Measurements from ENCODE around the gene CASP5.

DNA sequence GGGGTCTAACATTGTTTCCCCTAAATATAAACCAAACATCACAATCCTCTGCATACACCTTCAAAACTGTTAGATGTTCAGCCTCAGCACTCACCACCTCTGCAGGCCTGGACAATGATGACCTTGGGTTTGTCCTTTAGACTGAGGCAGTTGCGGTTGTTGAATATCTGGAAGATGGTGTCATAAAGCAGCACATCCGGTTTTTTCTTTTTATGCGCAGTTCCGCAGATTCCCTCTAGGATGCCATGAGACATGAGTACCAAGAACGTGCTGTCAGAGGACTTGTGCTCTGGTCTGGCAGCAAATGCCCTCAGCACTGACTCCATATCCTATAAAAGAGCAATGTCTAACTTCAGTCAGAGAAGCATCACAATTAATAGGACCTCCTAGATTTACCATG lies 22.8 kb downstream of the CASP5 start:
- TF ChIP-seq, protein P1, sequence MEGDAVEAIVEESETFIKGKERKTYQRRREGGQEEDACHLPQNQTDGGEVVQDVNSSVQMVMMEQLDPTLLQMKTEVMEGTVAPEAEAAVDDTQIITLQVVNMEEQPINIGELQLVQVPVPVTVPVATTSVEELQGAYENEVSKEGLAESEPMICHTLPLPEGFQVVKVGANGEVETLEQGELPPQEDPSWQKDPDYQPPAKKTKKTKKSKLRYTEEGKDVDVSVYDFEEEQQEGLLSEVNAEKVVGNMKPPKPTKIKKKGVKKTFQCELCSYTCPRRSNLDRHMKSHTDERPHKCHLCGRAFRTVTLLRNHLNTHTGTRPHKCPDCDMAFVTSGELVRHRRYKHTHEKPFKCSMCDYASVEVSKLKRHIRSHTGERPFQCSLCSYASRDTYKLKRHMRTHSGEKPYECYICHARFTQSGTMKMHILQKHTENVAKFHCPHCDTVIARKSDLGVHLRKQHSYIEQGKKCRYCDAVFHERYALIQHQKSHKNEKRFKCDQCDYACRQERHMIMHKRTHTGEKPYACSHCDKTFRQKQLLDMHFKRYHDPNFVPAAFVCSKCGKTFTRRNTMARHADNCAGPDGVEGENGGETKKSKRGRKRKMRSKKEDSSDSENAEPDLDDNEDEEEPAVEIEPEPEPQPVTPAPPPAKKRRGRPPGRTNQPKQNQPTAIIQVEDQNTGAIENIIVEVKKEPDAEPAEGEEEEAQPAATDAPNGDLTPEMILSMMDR (IDR thresholded peaks at IDR 0.05; ENCODE audit: low read length), result no peak
- no peak for TF ChIP-seq EZH2 (IDR thresholded peaks at IDR 0.05; ENCODE audit: borderline replicate concordance, low read length)
